Heart left ventricle (tissue), 13 donors: ENCODE results near the gene OR8B3.

Experiments used
- CTCF ChIP-seq, 12 donors: fragments of 200-600 bp; sonication (generic) in 4 of 12; IDR thresholded peaks; one replicate each; pipeline versions ENCODE4 v1.5.0 to v1.8.0; 2018 to 2022; ENCODE audit warnings: antibody characterized with exemption in 12 of 12, mild to moderate bottlenecking in 5 of 12
- POLR2A ChIP-seq, 2 donors: fragments of 450-650 bp; IDR thresholded peaks; one replicate each; pipeline ENCODE4 v1.6.1; 2017; ENCODE audit warnings: antibody characterized with exemption in 2 of 2, mild to moderate bottlenecking in 2 of 2, moderate library complexity in 2 of 2
- donor health status: ischemic (EF 13 %, LVEDD 7.1; RV severe dilation, severe dysfunction).
- donor health status: DM: no; HTN: yes; CAD: no.
- donor health status: DM: no; HTN: no; CAD: no.
- donor health status: ischemic (EF 25% LVEDD 6.9; RV normal size, moderate dysfunction).
- donor health status: ischemic (EF 25% LVEDD 5.7; RV mildly dilated, moderate dysfunction).
- donor health status: ischemic (EF 35%, LVEDD 5.7; RV mildly dilated, moderate dysfunction).
- donor health status: nonischemic (EF 11% LVEDD 7.7; RV severe dilation, severe dysfunction).
- donor health status: DM: yes; HTN: yes; CAD: no.
- donor health status: PGD.
- donor health status: ischemic (EF 29% LVEDD 5.4; RV normal size, mild dysfunction).
- donor health status: nonischemic (EF 23%, LVEDD 6.1; RV moderate dilation, normal function).

GRCh38 chr11:124380585-124380984, 18.2 kb downstream of the OR8B3 start:
- TF ChIP-seq CTCF (IDR thresholded peaks at IDR 0.05): no peak
- no peak for TF ChIP-seq POLR2A (IDR thresholded peaks at IDR 0.05)
